Left colon (tissue), 2 donors: ENCODE measurements around the gene CFLAR. TPM values are rescaled to one million over a fixed set of nuclear protein-coding genes. Genes with fewer than 3 reads are reported as not detected.

Experiments
- ATAC-seq: fragments of 200-7000 bp; cut with Tn5 transposase; one replicate; pipeline ENCODE4 v1.9.1; 2020; ENCODE audit warnings: mild to moderate bottlenecking, moderate library complexity
- DNase-seq, 2 donors: peaks; one replicate each; pipeline ENCODE4 v3.0.0-alpha.2; 2020
- intact Hi-C, 2 donors: fragments of 100-400 bp; cut with DNase I in 1 of 2; cut with micrococcal nuclease in 1 of 2; formaldehyde crosslinking; loops; one replicate each; pipeline versions ENCODE4 v1.11.2 to v1.14.0; 2022; cut with DNase I, micrococcal nuclease
- long read RNA-seq: library from polyadenylated mRNA; unstranded; transcript quantifications from one replicate; pipeline ENCODE4 v2.0.0, GENCODE V29; 2021
- total RNA-seq, 2 donors: library from RNA; stranded (reverse); fragmentation: NEBNext Ultra II Directional; extraction: Animal tissue kit (Norgen Biotek cat#: 25700); gene quantifications; one replicate each; pipeline ENCODE4 v1.2.1, GENCODE V29; 2021
- donor health status: DM: no; HTN: no; CAD: no.
- donor health status: DM: yes; HTN: yes; CAD: no.

CFLAR gene
- 100 to 1,000 TPM; 139 to 152 TPM for total RNA-seq
- long read RNA-seq, full-length matches to known transcripts: 34 of 60 reads
- long read RNA-seq, partial matches to known transcripts: 11 of 60 reads
- long read RNA-seq, other reads (novel, unspliced or antisense): 15 of 60 reads

DNA sequence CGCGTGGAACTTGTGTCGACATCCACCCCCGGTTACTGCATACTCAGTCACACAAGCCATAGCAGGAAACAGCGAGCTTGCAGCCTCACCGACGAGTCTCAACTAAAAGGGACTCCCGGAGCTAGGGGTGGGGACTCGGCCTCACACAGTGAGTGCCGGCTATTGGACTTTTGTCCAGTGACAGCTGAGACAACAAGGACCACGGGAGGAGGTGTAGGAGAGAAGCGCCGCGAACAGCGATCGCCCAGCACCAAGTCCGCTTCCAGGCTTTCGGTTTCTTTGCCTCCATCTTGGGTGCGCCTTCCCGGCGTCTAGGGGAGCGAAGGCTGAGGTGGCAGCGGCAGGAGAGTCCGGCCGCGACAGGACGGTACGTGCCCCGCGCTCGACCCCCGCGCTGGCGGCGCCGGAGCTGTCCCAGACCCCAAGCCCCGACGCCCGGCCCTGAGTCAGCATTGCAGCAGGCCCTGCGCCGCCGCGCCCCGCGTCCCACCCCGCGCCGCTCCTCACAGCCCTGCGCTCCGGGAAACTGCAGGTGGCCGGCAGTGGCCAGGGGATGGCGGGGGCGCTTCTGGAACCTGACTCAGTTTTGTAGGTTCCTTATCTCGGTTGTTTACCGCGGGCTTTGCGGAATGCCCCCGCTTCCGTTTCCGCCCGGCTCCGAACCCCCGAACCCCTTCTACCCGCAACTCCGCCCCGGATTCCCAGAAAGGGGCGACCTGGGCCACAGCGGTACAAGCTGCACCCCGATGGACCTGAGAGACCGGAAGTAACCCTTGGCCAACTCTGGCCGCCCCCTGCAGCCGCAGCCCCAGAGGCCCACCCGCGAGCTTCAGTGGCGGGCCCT is at the start of gene CFLAR:
CFLAR (plus strand) TSS at position 50 of the 844 bp plus-strand sequence. CDS start 13,702 bp downstream, outside the sequence.
- intact Hi-C loops: loop anchor here in 1 of 2 donors (5.0 kb wide), 1 partner anchor 41 kb away; no protein-coding TSS in a partner anchor
- peak; percentile 79 to 81 for DNase-seq
- ATAC-seq: peak; percentile 72

DNA sequence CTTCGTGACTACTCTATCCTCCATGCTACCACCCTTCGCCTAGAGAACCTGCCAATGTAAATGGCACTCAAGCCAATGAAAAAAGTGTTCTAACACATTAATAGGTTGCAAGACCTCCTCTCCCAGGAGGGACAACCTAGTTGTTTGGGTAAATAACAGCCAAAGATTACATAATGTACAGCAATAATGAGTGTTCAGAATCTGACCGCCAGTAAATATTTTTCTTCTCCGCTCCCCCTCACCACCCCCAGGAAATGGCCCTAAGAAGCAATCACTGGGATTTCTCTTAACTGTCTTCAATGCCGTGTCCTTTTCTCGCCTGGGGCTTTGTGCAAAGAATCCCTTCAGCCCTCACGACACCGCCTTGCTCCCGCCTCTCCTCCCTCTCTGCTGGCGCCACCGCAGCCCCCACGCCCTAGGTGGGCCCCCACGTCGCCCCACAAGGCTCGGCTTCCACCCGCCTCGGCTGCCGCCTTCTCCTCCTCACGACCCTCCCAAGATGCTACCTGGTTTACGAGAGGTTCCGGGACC is 45.0 kb upstream of the CFLAR start:
- intact Hi-C loops: no loop called here
- ATAC-seq (peak; percentile 11), DNase-seq (no peak)

DNA sequence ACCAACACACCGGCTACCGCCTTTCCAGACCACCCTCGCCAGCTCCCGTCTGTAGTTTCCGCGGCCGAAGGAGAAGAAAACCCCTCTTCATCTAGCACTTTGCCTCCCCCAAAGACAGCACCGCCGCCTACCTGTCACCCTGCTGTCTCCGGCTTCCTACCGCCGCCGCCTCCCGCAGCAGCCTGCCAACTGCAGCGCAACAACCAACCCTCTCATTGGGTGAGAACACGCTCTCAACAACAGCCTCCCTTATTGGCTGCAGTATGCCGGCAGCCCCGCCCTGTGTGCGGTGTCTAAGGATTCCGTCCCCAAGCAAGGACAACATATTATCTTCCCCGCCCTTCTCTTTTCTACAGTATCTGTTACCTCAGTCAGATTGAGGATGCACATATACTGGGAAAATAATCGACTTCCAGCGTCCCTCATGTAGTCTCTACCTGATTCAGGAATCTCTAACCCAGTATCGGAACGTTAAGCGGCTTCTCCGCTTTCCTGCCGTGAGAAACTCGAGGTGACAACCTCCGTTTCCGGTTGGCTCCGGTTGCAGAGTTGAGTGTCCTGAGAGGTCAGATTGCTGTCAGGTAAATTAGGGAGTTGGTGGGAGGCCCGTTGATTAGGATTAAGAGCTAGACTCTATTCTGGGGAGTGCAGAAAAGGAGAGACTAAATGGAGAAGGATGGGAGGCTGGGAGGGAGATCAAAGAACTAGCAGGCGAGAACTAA is 44.3 kb upstream of the CFLAR start, which contains the start of the genes HYCC2 and NDUFB3:
HYCC2 (minus strand) TSS at position 193 of the 722 bp plus-strand sequence. CDS start 47,662 bp downstream, outside the sequence.
NDUFB3 (plus strand) TSS at position 523 of the 722 bp plus-strand sequence. CDS start 6,882 bp downstream, outside the sequence.
- intact Hi-C loops: no loop called here
- ATAC-seq (peak; percentile 96), DNase-seq (peak; percentile 92)

DNA sequence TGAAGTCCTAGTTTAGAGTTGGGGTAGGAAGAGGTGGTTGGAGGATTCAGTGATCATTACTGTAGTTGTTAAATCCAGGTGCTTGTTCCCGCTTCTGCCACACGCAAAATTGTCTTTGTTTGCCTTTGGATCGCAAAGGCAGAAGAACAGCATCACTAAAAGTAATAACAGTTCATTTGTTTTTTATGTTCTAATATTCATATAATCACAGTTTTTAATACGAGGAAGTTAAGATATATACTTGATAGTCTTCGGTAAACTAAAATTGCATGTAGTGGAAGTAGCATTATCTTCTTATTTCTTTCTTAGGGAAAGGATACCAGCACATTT is 43.8 kb upstream of the CFLAR start:
- DNase-seq: no peak
- peak; percentile 9 for ATAC-seq
- intact Hi-C loops: no loop called here

DNA sequence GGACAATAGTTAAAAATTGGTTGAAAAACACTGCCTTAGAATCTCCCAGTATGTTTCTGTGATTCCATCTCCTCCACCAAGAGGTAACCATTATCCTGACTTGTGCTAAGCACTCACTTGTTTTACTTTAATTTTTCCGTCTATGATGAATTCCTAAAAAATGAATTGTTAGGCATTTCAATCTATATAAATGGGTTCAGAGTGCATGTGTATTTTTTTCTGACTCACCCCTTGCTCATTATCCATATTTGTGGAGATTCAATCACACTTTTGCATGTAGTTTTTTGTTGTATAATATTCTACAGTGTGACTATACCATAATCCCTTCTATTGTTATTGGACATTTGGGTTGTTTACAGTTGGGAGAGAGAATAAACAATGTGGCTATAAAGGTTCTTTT is 42.9 kb upstream of the CFLAR start:
- DNase-seq (no peak), ATAC-seq (no peak)
- intact Hi-C loops: no loop called here

DNA sequence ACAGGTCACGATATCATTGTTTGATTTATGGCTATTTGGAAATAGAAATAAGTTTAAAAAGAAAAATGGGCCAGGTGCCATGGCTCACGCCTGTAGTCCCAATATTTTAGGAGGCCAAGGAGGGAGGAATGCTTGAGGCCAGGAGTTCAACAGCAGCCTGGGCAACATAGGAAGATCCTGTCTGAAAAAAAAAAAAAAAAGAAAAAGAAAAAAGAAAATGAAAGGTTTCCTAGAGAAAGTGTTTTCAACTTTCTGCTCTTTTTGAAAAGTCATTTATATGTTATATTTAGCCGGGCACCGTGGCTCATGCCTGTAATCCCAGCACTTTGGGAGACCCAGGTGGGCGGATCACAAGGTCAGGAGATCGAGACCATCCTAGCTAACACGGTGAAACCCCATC is 41.0 kb upstream of the CFLAR start:
- ATAC-seq (no peak), DNase-seq (no peak)
- intact Hi-C loops: no loop called here

DNA sequence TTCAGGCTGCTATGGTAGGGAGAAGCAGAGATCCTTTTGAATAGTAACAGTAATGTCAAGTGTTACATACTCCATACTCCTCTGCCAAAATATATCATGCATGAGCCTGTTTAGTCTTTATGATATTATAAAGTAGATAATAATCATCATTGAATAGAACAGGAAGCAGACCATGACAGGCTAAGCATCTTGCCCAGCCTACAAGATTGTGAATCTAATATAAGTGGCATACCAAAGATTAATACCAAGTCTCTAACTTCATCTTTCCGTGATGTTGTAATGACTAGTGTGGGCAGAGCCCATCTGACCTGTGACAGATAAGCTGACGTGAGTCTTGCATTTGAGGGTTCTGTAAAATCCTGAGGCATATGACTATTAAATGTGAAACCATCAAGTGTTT is 31.1 kb upstream of the CFLAR start:
- DNase-seq (no peak), ATAC-seq (no peak)
- intact Hi-C loops: no loop called here

DNA sequence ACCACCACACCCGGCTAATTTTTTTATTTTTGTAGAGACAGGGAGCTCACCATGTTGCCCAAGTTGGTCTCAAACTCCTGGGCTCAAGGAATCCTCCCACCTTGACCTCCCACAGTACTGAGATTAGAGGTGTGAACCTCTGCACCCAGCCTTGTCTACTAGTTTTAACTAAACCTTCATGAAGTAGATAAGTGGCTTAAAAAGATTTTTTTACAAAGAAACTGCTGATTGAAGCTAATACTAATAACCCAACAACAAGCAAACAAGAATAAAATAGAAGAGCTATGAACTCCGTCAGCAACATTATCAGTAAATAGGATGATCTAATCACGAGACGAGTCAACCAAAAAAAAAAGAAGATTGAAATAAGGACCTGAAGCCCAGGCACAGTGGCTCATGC is 25.4 kb upstream of the CFLAR start:
- intact Hi-C loops: no loop called here
- DNase-seq (no peak), ATAC-seq (no peak)

DNA sequence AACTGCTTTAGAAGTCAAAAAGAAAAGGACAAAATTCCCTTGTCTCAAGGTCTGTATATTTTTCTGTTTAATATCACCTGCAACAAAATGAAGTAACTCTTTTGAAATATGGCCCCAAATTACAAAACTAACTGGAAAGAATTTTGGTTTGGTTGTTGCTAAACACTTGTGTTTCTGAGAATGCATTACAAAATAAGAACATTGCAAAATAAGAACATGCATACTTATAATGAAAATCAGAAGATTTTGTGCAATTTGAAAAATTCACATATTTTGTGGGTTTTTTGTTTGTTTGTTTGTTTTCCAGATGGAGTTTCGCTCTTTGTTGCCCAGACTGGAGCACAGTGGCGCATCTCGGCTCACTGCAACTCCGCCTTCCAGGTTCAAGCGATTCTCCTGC is 22.4 kb upstream of the CFLAR start:
- DNase-seq (no peak), ATAC-seq (no peak)
- intact Hi-C loops: no loop called here

DNA sequence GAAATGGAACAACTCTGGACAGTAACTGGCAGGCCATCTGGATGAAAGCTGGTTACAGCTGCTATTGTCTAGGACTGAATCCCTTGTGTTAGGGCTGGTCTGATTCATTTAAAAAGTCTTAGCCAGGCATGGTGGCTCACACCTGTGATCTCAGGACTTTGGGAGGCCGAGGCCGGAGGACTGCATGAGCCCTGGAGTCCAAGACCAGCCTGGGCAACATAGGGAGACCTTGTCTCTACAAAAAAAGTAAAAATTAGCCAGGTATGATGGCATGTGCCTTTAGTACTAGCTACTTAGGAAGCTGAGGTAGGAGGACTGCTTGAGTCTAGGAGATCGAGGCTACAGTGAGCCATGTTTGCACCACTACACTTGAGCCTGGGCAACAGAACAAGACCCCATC is 15.5 kb upstream of the CFLAR start:
- no peak for DNase-seq
- no peak for ATAC-seq
- intact Hi-C loops: no loop called here

DNA sequence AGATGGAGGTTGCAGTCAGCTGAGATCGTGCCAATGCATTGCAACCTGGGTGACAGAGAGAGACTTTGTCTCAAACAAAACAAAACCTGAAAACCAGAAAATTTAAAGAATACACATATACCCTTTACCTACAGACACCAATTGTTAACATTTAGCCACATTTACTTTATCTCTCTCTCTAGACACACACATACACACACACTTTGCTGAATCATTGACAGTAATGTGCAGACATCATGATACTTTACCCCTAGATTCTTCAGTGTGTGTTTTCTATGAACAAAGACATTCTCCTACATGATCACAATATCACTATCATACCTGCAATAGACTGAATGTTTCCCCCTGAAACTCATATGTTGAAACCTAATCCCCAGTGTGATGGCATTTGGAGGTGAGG is 10.2 kb upstream of the CFLAR start:
- intact Hi-C loops: no loop called here
- no peak for ATAC-seq
- no peak for DNase-seq

DNA sequence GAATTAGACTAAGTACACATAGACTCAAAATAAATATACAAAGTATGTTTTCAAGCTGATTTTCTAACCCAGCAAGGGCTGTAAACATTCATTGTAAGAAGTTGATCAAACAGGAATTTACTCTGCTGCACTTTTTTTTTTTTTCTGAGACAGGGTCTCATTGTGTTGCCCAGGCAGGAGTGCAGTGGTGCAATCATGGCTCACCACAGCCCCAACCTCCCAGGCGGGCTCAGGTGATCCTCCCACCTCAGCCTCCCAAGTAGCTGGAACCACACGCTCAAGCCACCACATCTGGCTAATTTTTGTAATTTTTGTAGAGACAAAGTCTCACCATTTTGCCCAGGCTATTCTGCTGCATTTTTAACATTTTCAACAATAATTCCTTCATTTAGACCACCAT is 8.3 kb upstream of the CFLAR start:
- intact Hi-C loops: no loop called here
- ATAC-seq (no peak), DNase-seq (no peak)

DNA sequence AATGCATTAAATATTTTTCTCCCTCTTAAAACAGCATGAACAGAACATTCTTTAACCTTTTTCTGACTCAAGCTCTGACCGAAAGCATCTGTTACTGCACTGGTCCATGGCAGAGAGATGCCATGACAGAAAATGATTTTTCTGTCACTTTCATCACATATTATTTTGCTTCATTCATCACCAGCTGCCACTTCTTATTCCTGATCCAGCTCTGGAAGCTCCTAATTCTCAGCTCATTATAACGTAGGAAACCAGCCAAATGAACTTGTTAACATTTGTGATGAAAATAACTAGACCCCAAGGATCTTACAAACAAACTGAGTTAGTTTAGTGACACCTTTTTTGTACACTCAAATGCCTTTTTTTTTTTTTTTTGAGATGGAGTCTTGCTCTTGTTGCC is 7.6 kb upstream of the CFLAR start:
- intact Hi-C loops: no loop called here
- DNase-seq (no peak), ATAC-seq (no peak)

DNA sequence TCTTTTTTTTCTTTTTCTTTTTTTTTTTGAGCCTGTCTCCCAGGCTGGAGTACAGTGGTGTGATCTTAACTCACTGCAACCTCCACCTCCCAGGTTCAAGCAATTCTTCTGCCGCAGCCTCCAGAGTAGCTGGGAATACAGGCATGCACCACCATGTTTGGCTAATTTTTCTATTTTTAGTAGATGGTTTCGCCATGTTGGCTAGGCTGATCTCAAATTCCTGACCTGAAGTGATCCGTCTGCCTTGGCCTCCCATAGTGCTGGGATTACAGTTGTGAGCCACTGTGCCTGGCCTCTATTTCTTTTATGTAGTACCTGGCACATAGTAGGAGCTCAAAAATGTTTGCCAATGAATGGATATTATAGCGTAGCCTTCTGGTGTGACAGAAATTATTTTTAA is 6.8 kb upstream of the CFLAR start:
- DNase-seq: no peak
- ATAC-seq: no peak
- intact Hi-C loops: no loop called here

DNA sequence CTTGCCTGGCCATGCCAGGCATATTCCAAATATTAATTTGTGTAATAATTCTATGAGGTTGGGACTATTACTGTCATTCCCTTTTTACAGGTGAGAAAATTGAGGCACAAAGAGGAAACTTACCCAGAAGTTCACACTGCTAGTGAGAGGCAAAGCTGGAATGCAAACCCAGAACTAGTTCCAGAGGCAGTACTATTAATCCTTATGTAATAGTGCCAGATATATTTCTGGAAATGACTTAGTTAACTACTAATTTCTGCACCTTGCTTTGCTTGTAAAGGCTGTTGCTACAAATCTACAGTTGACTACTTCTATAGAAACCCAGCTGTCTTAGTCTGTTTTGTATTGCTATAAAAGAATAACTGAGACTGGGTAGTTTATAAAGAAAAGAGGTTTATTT is 5.3 kb upstream of the CFLAR start:
- ATAC-seq (no peak), DNase-seq (no peak)
- intact Hi-C loops: no loop called here

DNA sequence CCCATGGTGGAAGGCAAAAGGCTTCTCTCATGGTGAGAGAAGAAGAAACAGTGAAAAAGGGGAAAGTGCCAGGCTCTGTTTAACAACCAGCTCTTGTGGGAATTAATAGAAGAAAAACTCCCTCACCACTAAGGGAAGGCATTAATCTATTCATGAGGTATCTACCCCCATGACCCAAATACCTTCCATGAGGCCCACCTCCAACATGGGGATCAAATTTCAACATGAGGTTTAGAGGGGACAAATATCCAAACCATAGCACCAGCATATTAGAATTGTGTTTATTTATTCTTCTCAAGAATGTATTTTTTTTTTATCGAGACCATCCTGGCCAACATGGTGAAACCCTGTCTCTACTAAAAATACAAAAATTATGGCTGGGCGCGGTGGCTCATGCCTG is 4.9 kb upstream of the CFLAR start:
- intact Hi-C loops: no loop called here
- ATAC-seq: no peak

DNA sequence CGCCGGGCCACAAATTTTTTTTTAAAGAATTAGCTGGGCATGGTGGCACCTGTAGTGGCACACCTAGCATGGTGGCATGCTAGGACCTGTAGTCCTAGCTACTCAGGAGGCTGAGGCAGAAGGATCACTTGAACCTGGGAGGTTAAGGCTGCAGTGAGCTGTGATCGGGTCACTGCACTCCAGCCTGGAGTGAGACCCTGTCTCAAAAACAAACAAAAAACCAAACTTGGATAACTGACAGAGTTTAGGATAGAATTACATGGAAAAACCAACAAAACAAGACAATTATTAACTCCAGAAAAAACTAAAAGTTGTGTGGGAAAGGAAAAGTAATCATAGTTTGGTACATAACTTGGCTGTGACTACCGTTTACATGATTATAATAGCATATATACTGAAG is 1.6 kb upstream of the CFLAR start:
- ATAC-seq: no peak
- intact Hi-C loops: no loop called here
- DNase-seq: no peak

More for the DNA sequence above, 4.9 kb upstream of the CFLAR start:
- DNase-seq: no peak

DNA sequence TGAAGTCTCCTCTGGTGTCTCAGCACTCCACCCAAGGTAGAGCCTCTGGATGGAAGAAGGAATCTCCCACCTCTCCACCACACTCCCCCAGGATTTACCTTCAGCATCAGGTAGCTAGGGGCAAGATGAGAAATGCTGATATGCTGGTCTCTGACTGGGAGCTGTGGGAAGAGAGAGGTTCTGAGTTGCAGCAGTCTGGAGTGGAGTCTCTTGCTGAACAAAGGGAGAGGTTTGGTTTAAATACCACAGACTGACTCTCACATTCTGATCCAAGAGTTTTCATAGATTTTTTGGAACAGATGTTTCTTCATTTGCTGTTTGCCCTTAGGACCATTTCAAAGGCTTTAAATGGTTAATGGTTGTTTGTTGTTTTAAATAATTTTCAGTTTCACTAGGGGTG is 1.1 kb upstream of the CFLAR start:
- intact Hi-C loops: loop anchor here in 1 of 2 donors (5.0 kb wide), 1 partner anchor 42 kb away; no protein-coding TSS in a partner anchor
- DNase-seq (no peak), ATAC-seq (no peak)

DNA sequence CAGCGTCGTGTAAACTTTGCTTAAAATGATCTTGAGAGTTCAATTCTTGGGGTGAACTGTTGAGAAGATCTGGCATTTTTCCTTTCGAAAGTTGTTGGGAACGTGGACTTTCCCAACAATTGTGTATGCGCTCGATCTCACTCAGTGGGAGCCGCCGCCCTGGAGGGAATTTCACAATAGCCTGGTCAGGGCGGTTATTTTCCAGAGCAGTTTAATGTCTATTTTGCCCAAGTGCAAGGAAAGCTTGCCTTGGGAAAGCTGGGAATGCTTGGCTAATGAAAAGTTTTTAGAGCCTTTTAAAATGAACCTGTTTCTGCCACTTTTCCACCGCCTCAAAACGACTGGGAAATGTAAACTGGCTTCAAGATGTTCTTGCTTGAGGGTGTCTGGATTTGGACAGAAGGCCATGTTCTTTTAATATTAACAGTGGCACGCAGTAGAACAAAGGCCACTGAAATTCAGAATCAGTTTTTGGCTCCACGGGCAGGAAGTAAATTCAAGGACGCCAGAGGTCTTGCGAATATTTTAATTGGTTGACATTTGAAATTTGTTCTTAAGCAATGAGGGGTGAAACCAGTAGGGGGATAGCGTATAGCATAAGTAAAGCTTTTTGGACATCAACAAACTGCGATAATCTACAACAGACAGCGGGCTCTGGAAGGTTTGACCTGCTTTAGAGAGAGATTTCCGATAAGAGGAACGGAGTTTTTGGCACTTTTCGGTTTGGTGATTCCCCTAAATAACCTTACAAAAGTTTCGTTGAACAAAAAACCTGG is 1.2 kb downstream of the CFLAR start:
- DNase-seq (peak; percentile 66 to 70), ATAC-seq (peak; percentile 40)
- intact Hi-C loops: loop anchor here in 1 of 2 donors (5.0 kb wide), 1 partner anchor 40 kb away; no protein-coding TSS in a partner anchor
